Spleen (tissue), 7 donors: ENCODE data around the gene MAST4.

ENCODE experiments used
- CTCF ChIP-seq, 11 experiments: fragments of 200-600 bp in 7 of 11; fragments of 450-650 bp in 4 of 11; sonication (generic) in 4 of 11; IDR thresholded peaks in 8 of 11; conservative IDR thresholded peaks in 3 of 11; 1 replicate in 7 of 11; 2 replicates in 4 of 11; pipeline versions ENCODE4 v1.4.0 to v1.8.0; 2016 to 2021; ENCODE audit warnings: antibody characterized with exemption in 11 of 11, inconsistent platforms in 4 of 11, mild to moderate bottlenecking in 1 of 11
- POLR2A ChIP-seq, 3 donors: fragments of 450-650 bp; IDR thresholded peaks; one replicate each; pipeline ENCODE4 v1.5.1; 2017; ENCODE audit warnings: antibody characterized with exemption in 3 of 3, mild to moderate bottlenecking in 1 of 3
- POLR2AphosphoS5 ChIP-seq, 3 donors: sonication (generic); formaldehyde crosslinking; IDR thresholded peaks; one replicate each; pipeline ENCODE4 v1.5.1; 2017; ENCODE audit warnings: antibody characterized with exemption in 3 of 3
- donor health status: DM: no; HTN: no; CAD: no; lungs with moderate emphysema.
- donor health status: DM: no; HTN: no; CAD: no.
- donor health status: DM: no; HTN: no; CAD: no.

DNA sequence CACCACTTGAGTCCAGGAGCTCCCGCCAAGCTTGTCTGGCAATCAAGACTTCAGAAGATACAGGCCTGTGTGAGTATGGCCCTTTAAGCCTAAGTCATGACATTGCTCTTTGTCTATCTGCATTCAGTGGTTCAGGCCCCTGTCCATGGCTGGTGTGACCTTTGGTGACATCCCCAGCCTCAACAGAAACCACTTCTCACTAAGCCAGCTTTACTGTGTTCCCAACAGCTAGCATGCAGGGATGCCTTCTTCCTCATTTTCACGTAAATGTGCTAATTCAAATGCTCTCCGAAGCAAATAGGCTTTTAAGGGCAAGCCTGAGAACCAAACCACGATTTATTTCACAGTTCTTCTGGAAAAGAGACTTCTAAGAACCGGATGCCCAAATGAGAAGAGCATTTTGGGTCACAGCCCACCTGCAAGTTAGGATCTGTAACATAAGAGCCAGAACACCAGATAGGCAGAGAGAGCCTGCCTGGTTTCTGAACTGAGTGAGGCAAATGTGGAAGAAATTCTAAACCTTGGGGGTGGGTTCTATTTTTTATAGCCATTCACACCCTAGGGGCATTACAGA is 585.5 kb downstream of the MAST4 start:
- no peak for TF ChIP-seq POLR2A (IDR thresholded peaks at IDR 0.05)
- no peak for TF ChIP-seq CTCF (IDR thresholded peaks at IDR 0.05 in 8 of 11, conservative IDR thresholded peaks at IDR 0.05 in 3 of 11)
- TF ChIP-seq POLR2AphosphoS5 (IDR thresholded peaks at IDR 0.05): peak in 1 of 3 donors; percentile 54
